ENCODE data around the gene ABCC1.
"Not testable (repeated sequence)": the region's sequence is repeated elsewhere in the genome, so short reads cannot be mapped to it uniquely, and the experiment has no call there.

ABCC1 gene

GRCh38 chr16:16141141-16141540, 191.7 kb downstream of the ABCC1 start:
- DNase-seq (ENCODE audit: low read depth in 2 of 2), result no peak

- DNase-seq (ENCODE audit: low read depth in 2 of 2), result no peak
These were observed 192.5 kb downstream of the ABCC1 start for GRCh38 chr16:16141784-16142396.

GRCh38 chr16:16143038-16143763, 193.8 kb downstream of the ABCC1 start:
- DNase-seq (ENCODE audit: low read depth in 2 of 2), result no peak

GRCh38 chr16:16143931-16144330, 194.5 kb downstream of the ABCC1 start:
- no peak for DNase-seq (ENCODE audit: low read depth in 2 of 2)

- DNase-seq (ENCODE audit: low read depth in 2 of 2), result no peak
These were observed 195.0 kb downstream of the ABCC1 start for GRCh38 chr16:16144416-16144815.

GRCh38 chr16:16145286-16145685, 195.9 kb downstream of the ABCC1 start:
- DNase-seq (ENCODE audit: low read depth in 2 of 2), result no peak

- DNase-seq (ENCODE audit: low read depth in 2 of 2), result no peak
These were observed 197.2 kb downstream of the ABCC1 start for GRCh38 chr16:16146380-16147315.

GRCh38 chr16:16147316-16147999, 198.0 kb downstream of the ABCC1 start:
- DNase-seq (ENCODE audit: low read depth in 2 of 2), result no peak

- DNase-seq (ENCODE audit: low read depth in 2 of 2), result not testable (repeated sequence)
These were observed 198.7 kb downstream of the ABCC1 start for GRCh38 chr16:16148000-16148599.

GRCh38 chr16:16148755-16149154, 199.3 kb downstream of the ABCC1 start:
- no peak for DNase-seq (ENCODE audit: low read depth in 2 of 2)

- no peak for DNase-seq (ENCODE audit: low read depth in 2 of 2)
These were observed 200.3 kb downstream of the ABCC1 start for GRCh38 chr16:16149710-16150116.

- no peak for DNase-seq (ENCODE audit: low read depth in 2 of 2)
These were observed 200.9 kb downstream of the ABCC1 start for GRCh38 chr16:16150117-16150877.

- no peak for DNase-seq (ENCODE audit: low read depth in 2 of 2)
These were observed 201.4 kb downstream of the ABCC1 start for GRCh38 chr16:16150878-16151152.

- DNase-seq (ENCODE audit: low read depth in 2 of 2), result no peak
These were observed 201.9 kb downstream of the ABCC1 start for GRCh38 chr16:16151315-16151714.

- DNase-seq (ENCODE audit: low read depth in 2 of 2), result not testable (repeated sequence)
These were observed 203.6 kb downstream of the ABCC1 start for GRCh38 chr16:16153000-16153399.

GRCh38 chr16:16154281-16154951, 205.0 kb downstream of the ABCC1 start:
- DNase-seq (ENCODE audit: low read depth in 2 of 2), result no peak

- DNase-seq (ENCODE audit: low read depth in 2 of 2), result no peak
These were observed 205.8 kb downstream of the ABCC1 start for GRCh38 chr16:16155234-16155633.

GRCh38 chr16:16157166-16157565, 207.8 kb downstream of the ABCC1 start:
- DNase-seq (ENCODE audit: low read depth in 2 of 2), result no peak

- no peak for DNase-seq (ENCODE audit: low read depth in 2 of 2)
These were observed 208.8 kb downstream of the ABCC1 start for GRCh38 chr16:16158082-16158658.
